ENCODE measurements around the gene KLHDC1.

The KLHDC1 gene

DNA sequence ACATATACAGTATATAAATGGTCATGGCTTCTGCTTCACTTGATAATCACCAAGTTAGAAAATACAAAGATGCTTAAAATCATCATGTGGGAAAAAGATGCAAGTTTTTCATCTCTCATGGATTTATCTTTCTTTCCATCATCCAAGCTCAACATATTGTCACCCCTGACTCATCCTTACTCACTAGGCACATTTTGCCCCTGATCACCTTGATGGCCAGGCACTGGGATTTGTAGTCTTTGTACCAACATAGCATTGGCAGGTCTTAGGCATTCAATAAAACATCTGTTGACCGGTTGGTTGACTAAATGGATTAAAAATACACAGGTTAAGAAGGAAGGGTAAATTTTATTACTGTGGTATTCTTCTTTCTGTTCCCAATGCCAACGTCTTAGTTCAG, 103.1 kb downstream of the KLHDC1 start:
- DNase-seq (ENCODE audit: low read depth), result no peak
- no peak for TF ChIP-seq CTCF (IDR thresholded peaks at IDR 0.05; ENCODE audit: low read depth, low read length)
- no peak for TF ChIP-seq MAX (IDR thresholded peaks at IDR 0.05; ENCODE audit: low read depth, low read length)
- no peak for TF ChIP-seq POLR2A (IDR thresholded peaks at IDR 0.05; ENCODE audit: extremely low read depth, insufficient read length)
- TF ChIP-seq MYC (IDR thresholded peaks at IDR 0.05; ENCODE audit: low read depth, low read length), result no peak
- H3K4me3 ChIP-seq (ENCODE audit: low read depth, low read length), result no peak overlapping the region

All from NB4 (cell line).